DND-41 (cell line): ENCODE results near the gene TEX19.

Experiments
- ATAC-seq: fragments of 200-7000 bp; cut with Tn5 transposase; 3 replicates; pipeline ENCODE4 v1.9.1; 2021; ENCODE audit warnings: low read depth; ENCODE audit not compliant: insufficient read depth
- DNase-seq: peaks from one replicate; pipeline ENCODE4 v3.0.0-alpha.2; 2020
- H2AFZ ChIP-seq: 2 replicates; pipeline ENCODE4 v1.6.0; 2012; ENCODE audit warnings: low read depth, low read length
- H3K27ac ChIP-seq: 2 replicates; pipeline ENCODE4 v1.5.1; 2012; ENCODE audit warnings: low read length, inconsistent platforms
- H3K27me3 ChIP-seq: fragments of 200-600 bp; sonication (generic); 2 replicates; pipeline ENCODE4 v1.6.0; 2012; ENCODE audit warnings: low read length, mild to moderate bottlenecking, inconsistent platforms; ENCODE audit not compliant: insufficient read depth, poor library complexity
- H3K36me3 ChIP-seq: 2 replicates; pipeline ENCODE4 v1.5.1; 2012; ENCODE audit warnings: low read length, inconsistent platforms; ENCODE audit not compliant: insufficient read depth
- H3K4me1 ChIP-seq: 2 replicates; pipeline ENCODE4 v1.5.1; 2012; ENCODE audit warnings: mild to moderate bottlenecking, low read length; ENCODE audit not compliant: insufficient read depth
- H3K4me2 ChIP-seq: 2 replicates; pipeline ENCODE4 v1.6.0; 2012; ENCODE audit warnings: mild to moderate bottlenecking, moderate library complexity, low read length, inconsistent platforms; ENCODE audit not compliant: insufficient read depth
- H3K4me3 ChIP-seq, 2 experiments: fragments of 200-600 bp in 1 of 2; shearing (Covaris generic) in 1 of 2; 2 replicates each; pipeline ENCODE4 v1.5.1; 2012 to 2016; ENCODE audit warnings: inconsistent platforms in 2 of 2, low read length in 2 of 2, mild to moderate bottlenecking in 2 of 2, low read depth in 1 of 2, moderate library complexity in 1 of 2
- H3K79me2 ChIP-seq: 2 replicates; pipeline ENCODE4 v1.6.0; 2012; ENCODE audit warnings: low read length, inconsistent platforms; ENCODE audit not compliant: insufficient read depth
- H3K9ac ChIP-seq: 2 replicates; pipeline ENCODE4 v1.6.0; 2012; ENCODE audit warnings: low read depth, mild to moderate bottlenecking, inconsistent platforms, low read length, moderate library complexity
- H3K9me3 ChIP-seq: 2 replicates; pipeline ENCODE4 v1.5.1; 2012; ENCODE audit warnings: low read length, moderate library complexity, mild to moderate bottlenecking, inconsistent platforms; ENCODE audit not compliant: insufficient read depth, severe bottlenecking
- H4K20me1 ChIP-seq: 2 replicates; pipeline ENCODE4 v1.6.0; 2012; ENCODE audit warnings: low read length; ENCODE audit not compliant: insufficient read depth
- CTCF ChIP-seq: IDR thresholded peaks from 2 replicates; pipeline ENCODE4 v1.5.1; 2012; ENCODE audit warnings: borderline replicate concordance, low read length, moderate library complexity, mild to moderate bottlenecking; ENCODE audit not compliant: poor library complexity, severe bottlenecking; ENCODE audit errors: extremely low read depth
- EZH2 ChIP-seq: IDR thresholded peaks from 3 replicates; pipeline ENCODE4 v1.6.1; 2012; ENCODE audit warnings: borderline replicate concordance, low read depth, mild to moderate bottlenecking, moderate library complexity, low read length, inconsistent platforms; ENCODE audit not compliant: severe bottlenecking

TEX19 gene

DNA sequence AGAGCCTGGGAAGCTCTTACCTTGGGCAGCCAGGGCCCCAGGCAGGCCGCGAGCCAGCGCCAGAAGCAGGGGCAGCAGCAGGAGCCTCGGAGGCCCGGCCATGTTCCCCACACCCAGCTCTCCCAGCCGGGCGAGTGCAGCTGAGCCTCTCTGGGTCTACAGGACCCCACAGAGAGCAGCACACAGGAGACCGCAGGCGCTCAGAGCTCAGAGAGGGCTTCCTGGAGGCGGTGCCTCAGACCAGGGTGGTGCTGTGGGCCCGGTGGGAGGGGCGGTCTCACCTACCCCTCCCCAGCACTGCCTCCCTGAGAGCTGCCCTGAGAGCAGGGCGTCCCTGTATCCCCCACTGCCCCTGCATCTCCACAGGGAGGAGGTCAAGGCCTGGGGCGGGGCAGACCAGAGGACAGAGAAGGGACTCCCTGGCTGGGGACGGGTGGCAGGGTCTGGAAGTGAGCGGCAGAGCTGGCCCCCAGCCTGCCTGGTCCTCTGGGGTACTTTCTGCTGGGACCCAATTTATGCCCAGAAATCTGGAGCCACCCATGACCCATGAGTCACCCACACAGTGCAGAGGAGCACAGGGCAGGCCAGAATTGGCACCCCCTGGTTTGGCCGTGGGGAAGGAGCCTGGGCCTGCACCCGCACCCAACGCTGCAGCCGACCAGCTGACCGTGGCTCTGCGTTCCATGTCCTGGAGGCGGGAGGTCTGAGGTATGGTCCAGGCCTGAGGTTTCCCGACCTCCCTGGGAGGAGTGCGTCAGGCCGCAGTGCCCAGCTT, 41.5 kb upstream of the TEX19 start, which contains the start of gene CD7:
Gene CD7, minus strand, starts transcription at position 215 of the 775 bp plus-strand sequence. Its CDS starts 113 bp downstream, at position 102.
- Histone ChIP-seq H3K4me1 (peaks cover 47% of the 10 kb centered on the region), H3K9me3 (no peaks in the 10 kb centered on the region), H3K27ac (peak within 1 kb of the TSS; percentile 84), H3K9ac (peak within 1 kb of the TSS; percentile 82), H3K4me2 (peak within 1 kb of the TSS; percentile 84), H3K27me3 (no peaks in the 10 kb centered on the region), H3K36me3 (peaks cover 37% of the 10 kb centered on the region), H3K79me2 (peaks cover 34% of the 10 kb centered on the region), H4K20me1 (peaks cover 8% of the 10 kb centered on the region; the same call in 1 of the 2 replicates), H2AFZ (peak within 1 kb of the TSS; percentile 49), H3K4me3 (peak within 1 kb of the TSS; percentile 51 to 87)
- TF ChIP-seq EZH2: no peak
- TF ChIP-seq CTCF: peak; percentile 2
- DNase-seq: peak; percentile 95
- ATAC-seq: peak; percentile 92

DNA sequence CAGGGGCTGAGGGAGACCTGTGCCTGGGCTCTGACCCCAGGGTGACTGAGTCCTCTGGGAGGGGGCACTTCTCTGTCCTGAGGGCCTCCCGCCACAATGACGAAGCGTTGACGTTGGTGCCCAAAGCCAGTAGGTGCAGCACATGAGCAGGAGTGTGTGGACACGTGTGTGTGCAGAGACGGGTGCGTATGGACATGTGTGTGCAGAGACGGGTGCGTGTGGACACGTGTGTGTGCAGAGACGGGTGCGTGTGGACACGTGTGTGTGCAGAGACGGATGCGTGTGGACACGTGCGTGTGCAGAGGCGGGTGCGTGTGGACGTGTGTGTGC, 40.9 kb upstream of the TEX19 start:
- H3K36me3 ChIP-seq: peaks cover 37% of the 10 kb centered on the region
- peak overlapping the region; percentile 84 for H3K27ac ChIP-seq

GRCh38 chr17:82318772-82319606, 40.1 kb upstream of the TEX19 start:
- Histone ChIP-seq H3K9me3 (no peaks in the 10 kb centered on the region), H3K36me3 (peaks cover 29% of the 10 kb centered on the region), H3K27me3 (no peaks in the 10 kb centered on the region), H3K4me2 (no peak overlapping the region), H3K9ac (no peak overlapping the region), H3K27ac (no peak overlapping the region), H2AFZ (no peak overlapping the region), H3K79me2 (peaks cover 34% of the 10 kb centered on the region), H4K20me1 (peaks cover 8% of the 10 kb centered on the region; the same call in 1 of the 2 replicates), H3K4me3 (no peak overlapping the region), H3K4me1 (peaks cover 43% of the 10 kb centered on the region)
- no peak for DNase-seq
- TF ChIP-seq EZH2 (no peak), CTCF (no peak)
- no peak for ATAC-seq

More for the DNA sequence above, 40.9 kb upstream of the TEX19 start:
- Histone ChIP-seq H4K20me1 (peaks cover 8% of the 10 kb centered on the region; the same call in 1 of the 2 replicates), H3K4me2 (peak overlapping the region; percentile 84), H2AFZ (no peak overlapping the region), H3K9me3 (no peaks in the 10 kb centered on the region), H3K4me1 (peaks cover 47% of the 10 kb centered on the region), H3K79me2 (peaks cover 34% of the 10 kb centered on the region), H3K9ac (peak overlapping the region; percentile 82; the same call in 1 of the 2 replicates), H3K27me3 (no peaks in the 10 kb centered on the region), H3K4me3 (peak overlapping the region in 1 of 2 experiments; percentile 87; a peak in 2 of 4 replicates)
- TF ChIP-seq EZH2 (no peak), CTCF (no peak)
- DNase-seq (no peak), ATAC-seq (no peak)
